GM23338 (cell line): Measurements from ENCODE around the gene SLC22A17.

Experiments used
- EZH2 ChIP-seq: fragments of 200-600 bp; sonication (generic); IDR thresholded peaks from one replicate; pipeline ENCODE4 v1.8.0; 2017; ENCODE audit warnings: antibody characterized with exemption, mild to moderate bottlenecking, low read depth; ENCODE audit not compliant: unreplicated experiment
- EZH2phosphoT487 ChIP-seq: fragments of 200-600 bp; sonication (generic); IDR thresholded peaks from one replicate; pipeline ENCODE4 v1.8.1; 2018; ENCODE audit warnings: antibody characterized with exemption; ENCODE audit not compliant: unreplicated experiment
- JUNB ChIP-seq: IDR thresholded peaks from one replicate; pipeline ENCODE4 v1.6.1; 2016; ENCODE audit warnings: antibody characterized with exemption; ENCODE audit not compliant: unreplicated experiment
- POLR2AphosphoS5 ChIP-seq: IDR thresholded peaks from 2 replicates; pipeline ENCODE4 v1.6.1; 2016; ENCODE audit warnings: antibody characterized with exemption, low read depth
- REST ChIP-seq: IDR thresholded peaks from one replicate; pipeline ENCODE4 v1.6.1; 2018; ENCODE audit warnings: antibody characterized with exemption; ENCODE audit not compliant: unreplicated experiment
- TF ChIP-seq, protein P1 (sequence below), 2 experiments: fragments of 200-600 bp in 1 of 2; sonication (generic) in 1 of 2; conservative IDR thresholded peaks; 2 replicates each; pipeline versions ENCODE4 v1.5.1 to v1.6.1; 2016 to 2017; ENCODE audit warnings: antibody characterized with exemption in 2 of 2, low read depth in 2 of 2, mild to moderate bottlenecking in 2 of 2, moderate library complexity in 1 of 2
- TF ChIP-seq, protein P2 (sequence below): IDR thresholded peaks from 2 replicates; pipeline ENCODE4 v1.6.1; 2016; ENCODE audit warnings: antibody characterized with exemption

- TF ChIP-seq, protein P1, sequence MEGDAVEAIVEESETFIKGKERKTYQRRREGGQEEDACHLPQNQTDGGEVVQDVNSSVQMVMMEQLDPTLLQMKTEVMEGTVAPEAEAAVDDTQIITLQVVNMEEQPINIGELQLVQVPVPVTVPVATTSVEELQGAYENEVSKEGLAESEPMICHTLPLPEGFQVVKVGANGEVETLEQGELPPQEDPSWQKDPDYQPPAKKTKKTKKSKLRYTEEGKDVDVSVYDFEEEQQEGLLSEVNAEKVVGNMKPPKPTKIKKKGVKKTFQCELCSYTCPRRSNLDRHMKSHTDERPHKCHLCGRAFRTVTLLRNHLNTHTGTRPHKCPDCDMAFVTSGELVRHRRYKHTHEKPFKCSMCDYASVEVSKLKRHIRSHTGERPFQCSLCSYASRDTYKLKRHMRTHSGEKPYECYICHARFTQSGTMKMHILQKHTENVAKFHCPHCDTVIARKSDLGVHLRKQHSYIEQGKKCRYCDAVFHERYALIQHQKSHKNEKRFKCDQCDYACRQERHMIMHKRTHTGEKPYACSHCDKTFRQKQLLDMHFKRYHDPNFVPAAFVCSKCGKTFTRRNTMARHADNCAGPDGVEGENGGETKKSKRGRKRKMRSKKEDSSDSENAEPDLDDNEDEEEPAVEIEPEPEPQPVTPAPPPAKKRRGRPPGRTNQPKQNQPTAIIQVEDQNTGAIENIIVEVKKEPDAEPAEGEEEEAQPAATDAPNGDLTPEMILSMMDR (conservative IDR thresholded peaks at IDR 0.05; ENCODE audit: low read depth in 2 of 2): no peak
- TF ChIP-seq, protein P2, sequence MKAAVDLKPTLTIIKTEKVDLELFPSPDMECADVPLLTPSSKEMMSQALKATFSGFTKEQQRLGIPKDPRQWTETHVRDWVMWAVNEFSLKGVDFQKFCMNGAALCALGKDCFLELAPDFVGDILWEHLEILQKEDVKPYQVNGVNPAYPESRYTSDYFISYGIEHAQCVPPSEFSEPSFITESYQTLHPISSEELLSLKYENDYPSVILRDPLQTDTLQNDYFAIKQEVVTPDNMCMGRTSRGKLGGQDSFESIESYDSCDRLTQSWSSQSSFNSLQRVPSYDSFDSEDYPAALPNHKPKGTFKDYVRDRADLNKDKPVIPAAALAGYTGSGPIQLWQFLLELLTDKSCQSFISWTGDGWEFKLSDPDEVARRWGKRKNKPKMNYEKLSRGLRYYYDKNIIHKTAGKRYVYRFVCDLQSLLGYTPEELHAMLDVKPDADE: no peak
- TF ChIP-seq POLR2AphosphoS5 (no peak), EZH2 (peak; percentile 34), REST (no peak), JUNB (no peak), EZH2phosphoT487 (no peak)
Observed at GRCh38 chr14:23300687-23301223, 51.9 kb downstream of the SLC22A17 start.
